Chondrocyte (in vitro differentiated cells): ENCODE results near the gene GMPPB. TPM values are rescaled to one million over a fixed set of nuclear protein-coding genes. Genes with fewer than 3 reads are reported as not detected.

Experiments
- DNase-seq: peaks from one replicate; pipeline ENCODE4 v3.0.0; 2021; ENCODE audit warnings: mixed read lengths, low spot score
- H3K27ac Mint-ChIP-seq: one replicate; pipeline ENCODE4 v1.8.0; 2021; ENCODE audit warnings: mild to moderate bottlenecking, moderate library complexity, mixed read lengths; ENCODE audit not compliant: unreplicated experiment
- H3K27me3 Mint-ChIP-seq: 2 replicates; pipeline ENCODE4 v1.8.0; 2021; ENCODE audit warnings: low read depth, mixed read lengths
- H3K36me3 Mint-ChIP-seq: 2 replicates; pipeline ENCODE4 v1.8.0; 2021; ENCODE audit warnings: low read depth, mixed read lengths
- H3K4me1 Mint-ChIP-seq: 2 replicates; pipeline ENCODE4 v1.8.0; 2021; ENCODE audit warnings: low read depth, mild to moderate bottlenecking, mixed read lengths
- H3K4me3 Mint-ChIP-seq: one replicate; pipeline ENCODE4 v1.8.0; 2021; ENCODE audit warnings: mild to moderate bottlenecking, moderate library complexity, mixed read lengths; ENCODE audit not compliant: unreplicated experiment
- H3K9me3 Mint-ChIP-seq: 2 replicates; pipeline ENCODE4 v1.8.0; 2021; ENCODE audit warnings: low read depth, mixed read lengths
- total RNA-seq: library from RNA; stranded (reverse); gene quantifications from 3 replicates; pipeline ENCODE4 v1.2.1, GENCODE V29; 2021
- TF ChIP-seq, protein P1 (sequence below): fragments of 200-600 bp; sonication (generic); IDR thresholded peaks from 2 replicates; pipeline ENCODE4 v1.5.0; 2021; ENCODE audit warnings: antibody characterized with exemption, mild to moderate bottlenecking, moderate library complexity

The GMPPB gene
- total RNA-seq, 1 donor from 2014 or later, result 28.4 TPM

DNA sequence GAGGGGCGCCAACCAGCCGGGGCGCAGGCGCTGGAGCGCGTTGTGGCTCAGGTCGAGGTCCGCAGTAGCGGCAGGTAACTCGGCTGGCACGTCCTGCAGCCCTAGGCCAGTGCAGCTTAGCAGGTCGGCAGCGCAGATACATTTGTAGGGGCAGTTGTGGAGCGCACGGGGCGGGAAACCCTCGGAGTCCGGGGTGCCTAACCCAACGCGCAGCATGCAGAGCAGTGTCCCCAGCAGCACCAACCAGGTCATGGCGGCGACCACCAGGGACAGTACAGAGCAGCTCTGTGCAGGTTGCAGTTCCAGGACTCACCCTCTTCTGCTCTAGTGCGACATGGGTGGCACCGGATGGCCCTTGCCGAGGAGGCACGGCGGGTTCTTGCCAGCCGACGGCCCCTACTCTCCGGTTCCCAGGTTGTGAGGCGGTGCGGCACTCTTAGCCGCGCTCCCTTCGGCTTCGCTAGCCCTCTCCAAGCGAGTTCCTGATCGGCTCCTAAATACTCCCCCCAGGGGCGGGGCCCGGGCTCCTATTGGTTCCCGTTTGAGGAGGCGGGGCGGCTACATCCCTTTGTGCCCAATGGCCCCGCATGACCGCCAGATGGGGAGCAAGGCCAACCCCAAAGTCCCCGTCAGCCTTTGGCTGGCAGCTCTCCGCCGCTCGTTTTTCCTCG is 4.4 kb downstream of the GMPPB start, which contains the start of gene AMIGO3:
AMIGO3 (minus strand) TSS at position 471 of the 671 bp plus-strand sequence; CDS start at position 252, 219 bp downstream.
- H3K27me3 Mint-ChIP-seq, result no peaks in the 10 kb centered on the region
- peak; percentile 97 for DNase-seq
- peaks cover 43% of the 10 kb centered on the region for H3K4me1 Mint-ChIP-seq
- peak within 1 kb of the TSS; percentile 83 for H3K27ac Mint-ChIP-seq
- TF ChIP-seq, protein P1, sequence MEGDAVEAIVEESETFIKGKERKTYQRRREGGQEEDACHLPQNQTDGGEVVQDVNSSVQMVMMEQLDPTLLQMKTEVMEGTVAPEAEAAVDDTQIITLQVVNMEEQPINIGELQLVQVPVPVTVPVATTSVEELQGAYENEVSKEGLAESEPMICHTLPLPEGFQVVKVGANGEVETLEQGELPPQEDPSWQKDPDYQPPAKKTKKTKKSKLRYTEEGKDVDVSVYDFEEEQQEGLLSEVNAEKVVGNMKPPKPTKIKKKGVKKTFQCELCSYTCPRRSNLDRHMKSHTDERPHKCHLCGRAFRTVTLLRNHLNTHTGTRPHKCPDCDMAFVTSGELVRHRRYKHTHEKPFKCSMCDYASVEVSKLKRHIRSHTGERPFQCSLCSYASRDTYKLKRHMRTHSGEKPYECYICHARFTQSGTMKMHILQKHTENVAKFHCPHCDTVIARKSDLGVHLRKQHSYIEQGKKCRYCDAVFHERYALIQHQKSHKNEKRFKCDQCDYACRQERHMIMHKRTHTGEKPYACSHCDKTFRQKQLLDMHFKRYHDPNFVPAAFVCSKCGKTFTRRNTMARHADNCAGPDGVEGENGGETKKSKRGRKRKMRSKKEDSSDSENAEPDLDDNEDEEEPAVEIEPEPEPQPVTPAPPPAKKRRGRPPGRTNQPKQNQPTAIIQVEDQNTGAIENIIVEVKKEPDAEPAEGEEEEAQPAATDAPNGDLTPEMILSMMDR, result peak; percentile 79
- H3K9me3 Mint-ChIP-seq, result no peaks in the 10 kb centered on the region
- peak within 1 kb of the TSS; percentile 74 for H3K4me3 Mint-ChIP-seq
- H3K36me3 Mint-ChIP-seq, result no peaks in the 10 kb centered on the region

DNA sequence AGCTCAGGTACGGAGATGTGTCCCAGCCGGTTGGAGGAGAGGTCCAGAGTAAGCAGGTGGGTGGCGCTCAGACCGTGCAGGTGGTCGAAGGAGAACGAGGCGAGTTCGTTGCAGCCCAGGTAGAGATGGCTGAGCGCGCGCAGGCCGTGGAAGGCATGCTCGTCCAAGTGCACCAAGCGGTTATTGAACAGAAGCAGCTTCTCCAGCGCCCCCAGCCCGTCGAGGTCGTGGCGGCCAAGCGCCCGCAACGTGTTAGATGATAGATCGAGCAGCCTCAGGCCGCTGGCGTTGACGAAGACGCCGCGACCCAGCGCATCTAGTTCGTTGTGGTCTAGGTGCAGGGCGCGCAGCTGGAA is 4.9 kb downstream of the GMPPB start:
- H3K4me1 Mint-ChIP-seq, result peaks cover 40% of the 10 kb centered on the region
- H3K4me3 Mint-ChIP-seq, result peak overlapping the region; percentile 74
- TF ChIP-seq, protein P1, result no peak
- no peak for DNase-seq
- H3K27ac Mint-ChIP-seq, result no peak overlapping the region
- no peaks in the 10 kb centered on the region for H3K27me3 Mint-ChIP-seq
- H3K36me3 Mint-ChIP-seq, result no peaks in the 10 kb centered on the region
- H3K9me3 Mint-ChIP-seq, result no peaks in the 10 kb centered on the region

DNA sequence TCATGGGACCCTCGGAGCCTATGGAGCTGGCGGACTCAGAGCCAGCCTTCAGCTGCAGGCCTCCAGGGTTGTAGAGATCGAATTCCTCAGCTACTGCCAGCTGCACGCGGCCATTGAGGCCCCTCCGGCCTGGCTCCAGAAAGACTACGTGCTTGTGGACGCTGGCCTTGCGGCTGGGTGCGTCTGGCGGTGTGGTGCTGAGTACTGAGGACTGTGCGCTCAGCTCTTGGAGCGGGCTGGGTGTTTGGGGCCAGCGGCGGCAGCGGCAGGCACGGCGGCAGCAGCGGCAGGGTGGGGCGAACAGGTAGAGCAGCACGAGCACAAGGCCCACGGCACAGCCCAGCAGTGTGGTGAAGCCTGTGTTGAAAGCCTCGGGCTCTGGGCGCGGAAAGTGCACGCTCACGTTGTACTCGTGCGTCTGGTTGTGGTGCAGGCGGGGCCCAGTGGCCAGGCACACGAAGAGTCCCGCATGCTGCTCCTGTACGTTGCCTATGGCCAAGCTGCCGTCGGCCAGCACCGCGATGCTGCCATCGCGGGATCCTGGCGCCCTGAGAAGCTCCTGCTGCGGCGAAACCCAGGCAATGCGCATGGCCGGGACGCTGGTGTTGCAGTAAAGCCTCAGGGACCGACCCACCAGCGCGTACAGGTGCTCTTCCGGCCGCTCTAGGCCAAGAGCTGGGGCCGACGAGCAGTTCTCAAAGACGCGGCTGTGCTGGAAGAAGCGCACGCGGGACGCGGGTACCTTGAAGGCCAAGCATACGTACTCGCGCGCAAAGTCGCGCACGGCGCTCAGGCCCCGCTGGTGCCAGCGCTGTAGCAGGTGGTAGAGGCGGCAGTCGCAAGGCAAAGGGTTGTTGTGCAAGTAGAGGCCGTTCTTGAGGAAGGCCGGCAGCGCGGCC is 5.5 kb downstream of the GMPPB start:
- Mint-ChIP-seq H3K36me3 (no peaks in the 10 kb centered on the region), H3K4me1 (peaks cover 38% of the 10 kb centered on the region), H3K4me3 (peak overlapping the region; percentile 74), H3K27ac (no peak overlapping the region), H3K27me3 (no peaks in the 10 kb centered on the region), H3K9me3 (no peaks in the 10 kb centered on the region)
- DNase-seq, result peak; percentile 92
- TF ChIP-seq, protein P1, result no peak

DNA sequence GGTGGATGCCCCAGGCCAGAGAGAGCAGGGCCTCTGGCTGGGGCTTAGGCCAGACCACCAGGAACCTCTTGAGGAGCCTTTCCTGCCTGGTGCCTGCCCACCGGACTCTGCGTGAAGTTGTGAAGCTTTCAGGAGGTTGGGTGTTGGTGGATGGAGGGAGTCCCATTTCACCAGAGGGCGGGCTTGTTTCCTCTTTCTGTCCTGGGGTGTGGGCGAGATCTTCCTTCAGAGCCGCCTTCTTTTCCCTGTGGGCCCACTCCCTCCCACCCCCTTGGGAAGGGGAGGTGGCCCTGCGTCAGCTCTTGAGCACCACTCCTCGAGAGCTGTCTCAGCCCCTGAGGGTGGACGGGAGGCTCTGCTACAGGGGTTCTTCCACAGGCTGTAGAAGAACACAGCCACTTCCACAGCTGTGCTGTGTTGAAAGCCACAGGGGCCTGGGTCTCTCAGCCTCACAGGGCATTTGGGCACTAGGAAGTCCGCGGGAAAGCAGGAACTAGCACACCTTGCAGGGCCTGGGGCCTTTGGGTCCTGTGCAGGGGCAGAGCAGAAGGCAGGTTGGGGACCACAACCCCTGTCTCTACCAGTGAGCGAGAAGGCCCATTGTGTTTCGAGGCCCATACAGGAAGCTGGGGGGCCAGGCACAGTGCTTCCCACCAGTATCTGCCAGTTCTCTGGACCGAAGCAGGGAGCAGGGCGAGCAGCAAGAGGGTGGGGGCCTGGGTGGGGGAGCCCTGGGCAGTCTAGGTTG is 6.4 kb downstream of the GMPPB start:
- Mint-ChIP-seq H3K27me3 (no peaks in the 10 kb centered on the region), H3K4me1 (peaks cover 30% of the 10 kb centered on the region), H3K4me3 (no peak overlapping the region), H3K27ac (peak overlapping the region; percentile 41), H3K9me3 (no peaks in the 10 kb centered on the region), H3K36me3 (no peaks in the 10 kb centered on the region)
- DNase-seq, result no peak
- TF ChIP-seq, protein P1, result no peak
